Spinal cord (tissue), 10 donors: ENCODE results near the gene A2ML1. TPM values are rescaled to one million over a fixed set of nuclear protein-coding genes. Genes with fewer than 3 reads are reported as not detected.

ENCODE experiments used
- DNase-seq, 6 donors: peaks; one replicate each; pipeline versions ENCODE4 v3.0.0 to v3.0.0-alpha.2; 2013 to 2015; ENCODE audit warnings: low spot score in 6 of 6, low read depth in 4 of 6
- H3K27ac ChIP-seq: one replicate; pipeline ENCODE4 v1.5.1; 2013; ENCODE audit warnings: low read depth, low read length, control low read depth
- H3K27me3 ChIP-seq: one replicate; pipeline ENCODE4 v1.6.1; 2013; ENCODE audit warnings: low read length; ENCODE audit not compliant: control insufficient read depth, insufficient read depth
- H3K36me3 ChIP-seq: one replicate; pipeline ENCODE4 v1.6.1; 2013; ENCODE audit warnings: low read length; ENCODE audit not compliant: control insufficient read depth, insufficient read depth
- H3K4me1 ChIP-seq: one replicate; pipeline ENCODE4 v1.6.1; 2013; ENCODE audit warnings: low read length; ENCODE audit not compliant: control insufficient read depth, insufficient read depth
- H3K4me3 ChIP-seq: one replicate; pipeline ENCODE4 v1.5.1; 2013; ENCODE audit warnings: low read depth, low read length, control low read depth
- H3K9me3 ChIP-seq: one replicate; pipeline ENCODE4 v1.6.1; 2013; ENCODE audit warnings: low read length; ENCODE audit not compliant: control insufficient read depth, insufficient read depth
- WGBS: methylation state at CpG from one replicate; pipeline ENCODE4 v1.1.5; 2013; ENCODE audit warnings: missing lambda C conversion rate; ENCODE audit not compliant: insufficient coverage; 5-methylcytosine and 5-hydroxymethylcytosine counted together
- polyA plus RNA-seq, 2 donors: library from polyadenylated mRNA; unstranded; fragments of 120-200 nt; gene quantifications; one replicate each; pipeline ENCODE4 v1.2.1, GENCODE V29; 2013; ENCODE audit not compliant: insufficient read length in 2 of 2
- total RNA-seq, 2 donors: library from RNA; depleted of rRNA in 1 of 2; stranded (reverse); fragments of 120-200 nt in 1 of 2; fragments of >200 nt in 1 of 2; gene quantifications; one replicate each; pipeline versions ENCODE4 v1.2.3 to v1.2.4, GENCODE V29; 2013 to 2014
- donor health status: healthy.

A2ML1 gene
- total and polyA plus RNA-seq, 4 donors: 3.4 to 6.2 (median 4.7) TPM

DNA sequence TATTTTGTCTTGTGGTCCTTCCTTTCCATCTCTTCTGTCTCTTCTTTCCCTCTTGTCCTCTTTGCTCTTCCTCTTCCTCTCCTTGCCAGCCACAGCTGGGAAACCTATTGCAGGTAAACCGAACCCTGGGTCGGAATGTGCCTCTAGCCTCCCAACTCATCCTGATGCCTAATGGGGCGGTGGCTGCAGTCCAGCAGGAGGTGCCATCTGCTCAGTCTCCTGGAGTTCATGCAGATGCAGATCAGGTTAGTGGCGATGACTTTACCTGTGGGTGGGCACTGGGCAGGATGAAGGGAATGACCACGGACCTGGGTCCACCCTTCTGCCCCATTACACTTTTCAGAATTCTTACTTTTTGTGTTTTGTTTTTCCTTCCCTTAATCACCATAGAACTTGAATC lies 100.1 kb downstream of the A2ML1 start:
- Histone ChIP-seq H3K4me1 (no peaks in the 10 kb centered on the region), H3K27ac (no peak overlapping the region), H3K36me3 (peaks cover 46% of the 10 kb centered on the region), H3K9me3 (no peaks in the 10 kb centered on the region), H3K4me3 (no peak overlapping the region), H3K27me3 (no peaks in the 10 kb centered on the region)
- 100% methylated on average over 2 of the region's 5 CpGs for WGBS
- DNase-seq: no peak

Other genes with a start within 250 kb of the A2ML1 start
- gene AICDA, start 209.8 kb upstream of the A2ML1 start, total RNA-seq: under 1 TPM; 0.10 to 0.11 TPM
- gene AICDA, start 209.8 kb upstream of the A2ML1 start, polyA plus RNA-seq: under 1 TPM; 0.13 to 0.23 TPM
- gene MFAP5, start 159.8 kb upstream of the A2ML1 start, total RNA-seq: 100 to 1,000 TPM in 1 of 2 donors, 10 to 100 TPM in 1; 79.8 to 138 TPM
- gene MFAP5, start 159.8 kb upstream of the A2ML1 start, polyA plus RNA-seq: 10 to 100 TPM in 1 of 2 donors, 1 to 10 TPM in 1; 1.9 to 40.2 TPM
- 100 to 1,000 TPM; 107 to 125 TPM for gene RIMKLB, start 124.6 kb upstream of the A2ML1 start, total RNA-seq
- 100 to 1,000 TPM; 167 to 203 TPM for gene RIMKLB, start 124.6 kb upstream of the A2ML1 start, polyA plus RNA-seq
- 10 to 100 TPM; 33.4 to 52.3 TPM for gene PHC1, start 91.9 kb downstream of the A2ML1 start, total RNA-seq
- gene PHC1, start 91.9 kb downstream of the A2ML1 start, polyA plus RNA-seq: 10 to 100 TPM; 85.5 to 92.6 TPM
- gene M6PR, start 127.0 kb downstream of the A2ML1 start, total RNA-seq: 100 to 1,000 TPM; 107 to 129 TPM
- gene M6PR, start 127.0 kb downstream of the A2ML1 start, polyA plus RNA-seq: 100 to 1,000 TPM; 101 to 122 TPM
- 1 to 10 TPM; 4.5 to 9.4 TPM for gene KLRG1, start 166.9 kb downstream of the A2ML1 start, total RNA-seq
- 1 to 10 TPM; 5.4 to 6.7 TPM for gene KLRG1, start 166.9 kb downstream of the A2ML1 start, polyA plus RNA-seq